ENCODE measurements around the gene DAW1.

DNA sequence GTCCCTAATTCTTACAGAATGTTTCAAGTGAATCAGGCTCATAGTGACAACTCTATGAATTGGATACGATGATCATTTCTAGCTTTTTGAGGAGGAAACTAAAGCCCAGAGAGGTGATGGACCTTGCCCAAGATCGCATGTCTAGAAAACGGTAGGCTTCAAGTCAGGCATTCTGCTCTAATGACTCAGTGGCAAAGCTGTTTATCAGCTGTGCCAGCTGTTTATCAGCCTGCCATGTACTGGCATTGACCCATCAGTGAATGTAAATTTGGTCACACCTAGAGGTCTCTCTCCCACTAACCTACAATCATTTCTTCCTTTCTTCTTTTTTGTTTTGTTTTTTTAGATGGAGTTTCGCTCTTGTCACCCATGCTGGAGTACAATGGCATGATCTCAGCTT is 6.1 kb upstream of the DAW1 start:
- TF ChIP-seq, protein P1, sequence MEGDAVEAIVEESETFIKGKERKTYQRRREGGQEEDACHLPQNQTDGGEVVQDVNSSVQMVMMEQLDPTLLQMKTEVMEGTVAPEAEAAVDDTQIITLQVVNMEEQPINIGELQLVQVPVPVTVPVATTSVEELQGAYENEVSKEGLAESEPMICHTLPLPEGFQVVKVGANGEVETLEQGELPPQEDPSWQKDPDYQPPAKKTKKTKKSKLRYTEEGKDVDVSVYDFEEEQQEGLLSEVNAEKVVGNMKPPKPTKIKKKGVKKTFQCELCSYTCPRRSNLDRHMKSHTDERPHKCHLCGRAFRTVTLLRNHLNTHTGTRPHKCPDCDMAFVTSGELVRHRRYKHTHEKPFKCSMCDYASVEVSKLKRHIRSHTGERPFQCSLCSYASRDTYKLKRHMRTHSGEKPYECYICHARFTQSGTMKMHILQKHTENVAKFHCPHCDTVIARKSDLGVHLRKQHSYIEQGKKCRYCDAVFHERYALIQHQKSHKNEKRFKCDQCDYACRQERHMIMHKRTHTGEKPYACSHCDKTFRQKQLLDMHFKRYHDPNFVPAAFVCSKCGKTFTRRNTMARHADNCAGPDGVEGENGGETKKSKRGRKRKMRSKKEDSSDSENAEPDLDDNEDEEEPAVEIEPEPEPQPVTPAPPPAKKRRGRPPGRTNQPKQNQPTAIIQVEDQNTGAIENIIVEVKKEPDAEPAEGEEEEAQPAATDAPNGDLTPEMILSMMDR (IDR thresholded peaks at IDR 0.05), result no peak
- TF ChIP-seq POLR2A (IDR thresholded peaks at IDR 0.05) (no peak), EP300 (IDR thresholded peaks at IDR 0.05) (no peak)

All from tibial nerve (tissue), 4 donors.